SU-DHL-6 (cell line): ENCODE data around the gene GMDS.

ENCODE experiments used
- EZH2phosphoT487 ChIP-seq: fragments of 200-600 bp; sonication (generic), shearing (Covaris generic); conservative IDR thresholded peaks from 2 replicates; pipeline ENCODE4 v1.6.1; 2018; ENCODE audit warnings: mild to moderate bottlenecking, antibody characterized with exemption, low read length, moderate library complexity, mixed read lengths
- TF ChIP-seq, protein P1 (sequence below): fragments of 200-600 bp; sonication (generic); IDR thresholded peaks from one replicate; pipeline ENCODE4 v1.5.1; 2017; ENCODE audit warnings: antibody characterized with exemption, mild to moderate bottlenecking, low read length, moderate library complexity; ENCODE audit not compliant: insufficient read depth, poor library complexity, severe bottlenecking

DNA sequence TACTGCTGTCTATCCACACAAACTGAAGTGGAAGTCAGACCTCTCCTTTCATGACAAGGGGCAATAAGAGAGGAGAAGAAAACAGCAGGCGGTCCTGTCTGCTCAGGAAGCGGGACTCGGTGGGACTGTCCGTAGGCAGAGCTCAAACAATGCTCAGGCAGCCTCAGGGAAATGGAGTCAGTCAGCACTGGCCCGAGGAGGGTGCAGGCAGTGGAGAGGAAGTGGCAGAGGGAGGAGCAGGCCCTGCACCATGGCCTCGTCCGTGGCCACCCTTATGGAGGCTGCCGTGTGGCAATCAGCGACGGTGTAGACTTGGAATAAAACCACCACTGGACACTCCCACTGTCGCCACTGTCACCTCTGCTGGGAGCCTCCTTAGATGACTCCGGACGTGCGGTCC, 616.1 kb downstream of the GMDS start:
- TF ChIP-seq, protein P1, sequence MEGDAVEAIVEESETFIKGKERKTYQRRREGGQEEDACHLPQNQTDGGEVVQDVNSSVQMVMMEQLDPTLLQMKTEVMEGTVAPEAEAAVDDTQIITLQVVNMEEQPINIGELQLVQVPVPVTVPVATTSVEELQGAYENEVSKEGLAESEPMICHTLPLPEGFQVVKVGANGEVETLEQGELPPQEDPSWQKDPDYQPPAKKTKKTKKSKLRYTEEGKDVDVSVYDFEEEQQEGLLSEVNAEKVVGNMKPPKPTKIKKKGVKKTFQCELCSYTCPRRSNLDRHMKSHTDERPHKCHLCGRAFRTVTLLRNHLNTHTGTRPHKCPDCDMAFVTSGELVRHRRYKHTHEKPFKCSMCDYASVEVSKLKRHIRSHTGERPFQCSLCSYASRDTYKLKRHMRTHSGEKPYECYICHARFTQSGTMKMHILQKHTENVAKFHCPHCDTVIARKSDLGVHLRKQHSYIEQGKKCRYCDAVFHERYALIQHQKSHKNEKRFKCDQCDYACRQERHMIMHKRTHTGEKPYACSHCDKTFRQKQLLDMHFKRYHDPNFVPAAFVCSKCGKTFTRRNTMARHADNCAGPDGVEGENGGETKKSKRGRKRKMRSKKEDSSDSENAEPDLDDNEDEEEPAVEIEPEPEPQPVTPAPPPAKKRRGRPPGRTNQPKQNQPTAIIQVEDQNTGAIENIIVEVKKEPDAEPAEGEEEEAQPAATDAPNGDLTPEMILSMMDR, result no peak
- TF ChIP-seq EZH2phosphoT487, result no peak
